Measurements from ENCODE around the gene SLC6A18.

GRCh38 chr5:1219768-1220100 is 5.4 kb upstream of the SLC6A18 start:
- TF ChIP-seq POLR2A (IDR thresholded peaks at IDR 0.05; ENCODE audit: low read length) (no peak), GATA1 (IDR thresholded peaks at IDR 0.05; ENCODE audit: low read depth, low read length) (no peak)
